Caco-2 (cell line): Measurements from ENCODE around the gene PTH2. TPM values are rescaled to one million over a fixed set of nuclear protein-coding genes. Genes with fewer than 3 reads are reported as not detected.

Experiments used
- BruUV-seq: library from RNA; stranded (reverse); fragments of 400-500 nt; replicated peaks from 2 replicates; lab custom pipeline; 2021; lab: Mats Ljungman, UMichigan
- CTCF ChIA-PET: fragments of 300-600 bp; sonication (Branson Sonifier 250); formaldehyde crosslinking; loops from one replicate; lab custom pipeline; 2022; ENCODE audit warnings: antibody characterized with exemption; lab: Charles Lee
- POLR2A ChIA-PET: fragments of 300-600 bp; sonication (Branson Sonifier 250); formaldehyde crosslinking; loops from one replicate; lab custom pipeline; 2022; ENCODE audit warnings: antibody characterized with exemption; lab: Charles Lee
- DNase-seq, 2 experiments: peaks; one replicate each; pipeline versions ENCODE4 v3.0.0 to v3.0.0-alpha.2; 2020 to 2022
- H3K27me3 ChIP-seq: replicated peaks from 2 replicates; pipeline ENCODE4 v1.6.0; 2011; ENCODE audit warnings: low read length; ENCODE audit not compliant: control insufficient read depth, insufficient read depth
- H3K36me3 ChIP-seq: 2 replicates; pipeline ENCODE4 v1.5.1; 2011; ENCODE audit warnings: low read length; ENCODE audit not compliant: control insufficient read depth, insufficient read depth
- H3K4me1 ChIP-seq: fragments of 250-450 bp; sonication (Bioruptor Pico); 2 replicates; pipeline ENCODE4 v1.5.1; 2020; ENCODE audit warnings: mild to moderate bottlenecking
- H3K4me3 ChIP-seq: 2 replicates; pipeline ENCODE4 v1.5.1; 2011; ENCODE audit warnings: low read depth, mild to moderate bottlenecking, control low read depth, low read length
- H3K9me3 ChIP-seq: fragments of 250-450 bp; sonication (Bioruptor Pico); 2 replicates; pipeline ENCODE4 v1.5.1; 2020; ENCODE audit warnings: mild to moderate bottlenecking, moderate library complexity
- H3K27ac Mint-ChIP-seq: one replicate; pipeline ENCODE4 v1.8.0; 2022; ENCODE audit warnings: mixed read lengths; ENCODE audit not compliant: unreplicated experiment
- H3K27me3 Mint-ChIP-seq: one replicate; pipeline ENCODE4 v1.8.0; 2022; ENCODE audit warnings: mixed read lengths; ENCODE audit not compliant: insufficient read depth, unreplicated experiment
- H3K36me3 Mint-ChIP-seq: one replicate; pipeline ENCODE4 v1.8.0; 2022; ENCODE audit warnings: mild to moderate bottlenecking, mixed read lengths; ENCODE audit not compliant: insufficient read depth, unreplicated experiment
- H3K4me1 Mint-ChIP-seq: one replicate; pipeline ENCODE4 v1.8.0; 2022; ENCODE audit warnings: low read depth, mixed read lengths; ENCODE audit not compliant: unreplicated experiment
- H3K4me3 Mint-ChIP-seq: one replicate; pipeline ENCODE4 v1.8.0; 2022; ENCODE audit warnings: mild to moderate bottlenecking, moderate library complexity, mixed read lengths; ENCODE audit not compliant: unreplicated experiment
- H3K9me3 Mint-ChIP-seq: one replicate; pipeline ENCODE4 v1.8.0; 2022; ENCODE audit warnings: mixed read lengths; ENCODE audit not compliant: unreplicated experiment
- intact Hi-C: fragments of 100-400 bp; cut with micrococcal nuclease; formaldehyde crosslinking; loops from one replicate; pipeline ENCODE4 v1.10.0; 2022; ENCODE audit not compliant: unreplicated experiment
- total RNA-seq: library from RNA; stranded (reverse); gene quantifications from 2 replicates; pipeline ENCODE4 v1.2.3, GENCODE V29; 2022
- TF ChIP-seq, protein P1 (sequence below), 2 experiments: fragments of 200-600 bp in 1 of 2; IDR thresholded peaks; 1 replicate in 1 of 2; 2 replicates in 1 of 2; pipeline versions ENCODE4 v1.5.1 to v1.8.0; 2011 to 2022; ENCODE audit warnings: antibody characterized with exemption in 1 of 2, control low read depth in 1 of 2, inconsistent platforms in 1 of 2, low read depth in 1 of 2, low read length in 1 of 2, mild to moderate bottlenecking in 1 of 2, moderate library complexity in 1 of 2; ENCODE audit not compliant: insufficient read depth in 1 of 2, severe bottlenecking in 1 of 2, unreplicated experiment in 1 of 2

Gene PTH2
- total RNA-seq, 1 experiment from 2014 or later = not detected

DNA sequence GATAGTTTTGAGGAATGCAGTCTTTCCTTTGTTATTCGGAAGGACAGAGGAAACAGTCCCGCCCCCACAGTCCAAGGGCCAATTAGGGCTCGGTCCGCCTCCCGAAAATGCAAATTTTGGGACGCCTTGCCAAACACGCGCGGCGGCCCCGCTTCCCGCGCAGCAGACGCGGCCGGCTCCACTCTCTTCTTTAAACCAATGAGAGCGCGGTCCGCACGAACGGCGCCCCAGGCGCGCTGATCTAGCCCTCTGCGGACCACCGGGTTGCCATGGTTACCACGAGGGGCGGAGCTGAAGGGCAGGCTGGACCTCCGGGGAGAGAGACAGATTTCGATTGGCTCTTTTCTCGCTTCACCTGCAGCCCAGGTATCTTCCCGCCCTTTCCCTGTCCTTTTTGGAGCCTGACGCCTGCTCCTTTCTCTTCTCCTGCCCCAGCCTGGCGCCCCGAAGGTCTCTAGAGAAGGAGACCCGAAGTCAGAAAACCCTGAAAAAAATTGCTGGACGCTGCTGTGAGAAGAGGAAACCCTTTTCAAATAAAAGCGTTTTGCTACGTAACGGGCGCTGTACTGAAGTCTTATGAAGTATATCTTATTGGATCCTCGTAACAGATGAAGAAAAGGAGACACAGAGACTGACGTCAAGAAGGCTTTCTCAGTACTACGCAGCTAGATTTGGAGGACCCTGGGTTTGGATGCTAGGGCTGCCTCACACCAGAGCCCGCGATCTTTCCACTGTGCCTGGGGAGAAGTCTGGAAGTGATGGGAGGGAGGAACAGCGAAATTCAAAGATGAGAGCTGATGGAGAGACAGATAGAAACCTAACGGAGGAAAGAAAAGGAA lies 2.0 kb downstream of the PTH2 start:
- H3K4me1 ChIP-seq = peaks cover 27% of the 10 kb centered on the region
- BruUV-seq = no TSS peak
- H3K36me3 ChIP-seq = no peaks in the 10 kb centered on the region
- H3K27me3 ChIP-seq = peaks cover 2% of the 10 kb centered on the region; the same call in 1 of the 2 replicates
- peak; percentile 87 for DNase-seq
- H3K4me1 Mint-ChIP-seq = peaks cover 26% of the 10 kb centered on the region
- H3K27me3 Mint-ChIP-seq = peaks cover 55% of the 10 kb centered on the region
- POLR2A ChIA-PET = no interaction called here
- peak overlapping the region; percentile 39 for H3K4me3 Mint-ChIP-seq
- no peak overlapping the region for H3K27ac Mint-ChIP-seq
- H3K9me3 ChIP-seq = no peaks in the 10 kb centered on the region
- peaks cover 6% of the 10 kb centered on the region for H3K36me3 Mint-ChIP-seq
- TF ChIP-seq, protein P1, sequence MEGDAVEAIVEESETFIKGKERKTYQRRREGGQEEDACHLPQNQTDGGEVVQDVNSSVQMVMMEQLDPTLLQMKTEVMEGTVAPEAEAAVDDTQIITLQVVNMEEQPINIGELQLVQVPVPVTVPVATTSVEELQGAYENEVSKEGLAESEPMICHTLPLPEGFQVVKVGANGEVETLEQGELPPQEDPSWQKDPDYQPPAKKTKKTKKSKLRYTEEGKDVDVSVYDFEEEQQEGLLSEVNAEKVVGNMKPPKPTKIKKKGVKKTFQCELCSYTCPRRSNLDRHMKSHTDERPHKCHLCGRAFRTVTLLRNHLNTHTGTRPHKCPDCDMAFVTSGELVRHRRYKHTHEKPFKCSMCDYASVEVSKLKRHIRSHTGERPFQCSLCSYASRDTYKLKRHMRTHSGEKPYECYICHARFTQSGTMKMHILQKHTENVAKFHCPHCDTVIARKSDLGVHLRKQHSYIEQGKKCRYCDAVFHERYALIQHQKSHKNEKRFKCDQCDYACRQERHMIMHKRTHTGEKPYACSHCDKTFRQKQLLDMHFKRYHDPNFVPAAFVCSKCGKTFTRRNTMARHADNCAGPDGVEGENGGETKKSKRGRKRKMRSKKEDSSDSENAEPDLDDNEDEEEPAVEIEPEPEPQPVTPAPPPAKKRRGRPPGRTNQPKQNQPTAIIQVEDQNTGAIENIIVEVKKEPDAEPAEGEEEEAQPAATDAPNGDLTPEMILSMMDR (IDR thresholded peaks at IDR 0.05; ENCODE audit: insufficient read depth in 1 of 2, low read depth in 1 of 2, low read length in 1 of 2, severe bottlenecking in 1 of 2, unreplicated experiment in 1 of 2) = no peak
- intact Hi-C loops = no loop called here
- CTCF ChIA-PET = no interaction called here
- H3K9me3 Mint-ChIP-seq = no peaks in the 10 kb centered on the region
- peak overlapping the region; percentile 32 for H3K4me3 ChIP-seq

DNA sequence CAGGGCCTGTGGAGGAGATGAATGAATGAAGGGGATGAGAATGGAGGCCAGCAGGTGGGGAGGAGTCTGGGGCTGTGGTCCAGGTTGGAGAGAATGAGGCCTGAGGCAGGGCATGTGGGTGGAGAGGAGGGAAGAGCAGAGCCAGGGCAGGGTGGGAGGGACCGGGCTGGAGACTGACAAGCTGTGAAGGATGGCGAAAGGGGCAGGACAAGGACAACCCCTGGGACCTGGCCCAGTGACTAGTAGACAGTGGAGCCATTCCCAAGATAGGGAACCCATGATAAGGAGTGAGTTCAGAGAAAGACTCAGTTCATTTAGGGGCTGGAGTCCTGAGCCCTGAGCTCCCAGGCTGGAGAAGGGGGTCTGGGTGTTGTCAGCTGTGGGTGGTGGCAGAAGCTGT lies 3.0 kb downstream of the PTH2 start:
- Mint-ChIP-seq H3K4me1 (peaks cover 15% of the 10 kb centered on the region), H3K9me3 (no peaks in the 10 kb centered on the region), H3K4me3 (no peak overlapping the region), H3K36me3 (peaks cover 6% of the 10 kb centered on the region), H3K27ac (no peak overlapping the region), H3K27me3 (peaks cover 45% of the 10 kb centered on the region)
- no peaks in the 10 kb centered on the region for H3K36me3 ChIP-seq
- peaks cover 24% of the 10 kb centered on the region for H3K4me1 ChIP-seq
- no peaks in the 10 kb centered on the region for H3K9me3 ChIP-seq
- BruUV-seq = no TSS peak
- peaks cover 2% of the 10 kb centered on the region; the same call in 1 of the 2 replicates for H3K27me3 ChIP-seq
- ChIA-PET CTCF (no interaction called here), POLR2A (no interaction called here)
- intact Hi-C loops = no loop called here
- no peak for DNase-seq
- TF ChIP-seq, protein P1 (IDR thresholded peaks at IDR 0.05; ENCODE audit: insufficient read depth in 1 of 2, low read depth in 1 of 2, low read length in 1 of 2, severe bottlenecking in 1 of 2, unreplicated experiment in 1 of 2) = no peak
- H3K4me3 ChIP-seq = no peak overlapping the region

DNA sequence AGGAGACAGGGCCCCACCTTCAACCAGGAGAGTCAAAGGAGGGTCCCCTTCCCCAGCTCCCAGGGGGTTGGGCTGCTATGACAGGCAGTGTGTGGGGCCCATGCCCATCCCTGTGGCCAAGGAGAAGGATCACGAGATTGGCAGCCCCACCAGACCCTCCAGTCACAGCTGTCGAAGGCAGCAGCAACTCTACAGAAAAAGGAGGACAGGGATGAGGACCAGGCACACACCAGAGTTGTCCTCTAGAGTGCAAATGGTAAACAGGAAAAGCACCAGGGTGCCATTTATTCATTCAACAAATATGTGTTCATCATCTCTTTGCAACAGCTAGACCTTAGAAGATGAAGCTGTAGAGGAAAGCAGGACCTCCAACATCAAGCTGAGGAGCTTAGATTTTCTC lies 4.1 kb downstream of the PTH2 start:
- Histone ChIP-seq H3K27me3 (peaks cover 2% of the 10 kb centered on the region; the same call in 1 of the 2 replicates), H3K4me1 (peaks cover 24% of the 10 kb centered on the region), H3K9me3 (no peaks in the 10 kb centered on the region), H3K4me3 (no peak overlapping the region), H3K36me3 (no peaks in the 10 kb centered on the region)
- CTCF ChIA-PET = interaction anchor here (0.6 kb wide), 1 partner anchor 33 kb away, joined by 5 read pairs; no protein-coding TSS in a partner anchor
- Mint-ChIP-seq H3K9me3 (no peaks in the 10 kb centered on the region), H3K27ac (no peak overlapping the region), H3K36me3 (peaks cover 6% of the 10 kb centered on the region), H3K27me3 (peaks cover 37% of the 10 kb centered on the region), H3K4me1 (peaks cover 15% of the 10 kb centered on the region), H3K4me3 (no peak overlapping the region)
- BruUV-seq = no TSS peak
- intact Hi-C loops = no loop called here
- POLR2A ChIA-PET = no interaction called here
- TF ChIP-seq, protein P1 (IDR thresholded peaks at IDR 0.05; ENCODE audit: insufficient read depth in 1 of 2, low read depth in 1 of 2, low read length in 1 of 2, severe bottlenecking in 1 of 2, unreplicated experiment in 1 of 2) = no peak
- no peak for DNase-seq
